ENCODE data around the gene KLF16.

DNA sequence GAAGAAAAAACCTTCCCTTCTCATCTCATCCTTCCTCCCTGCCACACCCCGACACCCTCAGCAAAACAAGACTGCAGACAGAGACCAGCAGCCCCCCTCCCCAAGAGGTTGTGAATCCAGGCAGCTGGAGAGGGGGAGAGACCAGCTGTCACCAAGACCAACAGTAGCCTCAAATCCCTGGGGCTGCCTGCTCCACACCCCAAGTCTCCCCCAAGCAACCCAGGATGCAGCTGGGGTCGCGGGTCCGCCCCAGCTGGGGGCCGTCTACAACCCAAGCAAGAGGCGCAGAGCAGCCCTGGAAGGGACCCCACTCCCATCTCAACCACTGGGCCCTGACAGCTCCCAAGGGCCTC is 7.1 kb downstream of the KLF16 start:
- TF ChIP-seq CTCF (IDR thresholded peaks at IDR 0.05) (no peak), ZFX (IDR thresholded peaks at IDR 0.05; ENCODE audit: borderline replicate concordance) (no peak)
